GM12891 (cell line): ENCODE data around the gene SORBS1.

Experiments used
- POLR2A ChIP-seq: IDR thresholded peaks from 2 replicates; pipeline ENCODE4 v1.6.1; 2011; ENCODE audit warnings: low read depth, low read length, control low read depth
- POLR2AphosphoS5 ChIP-seq: IDR thresholded peaks from 2 replicates; pipeline ENCODE4 v1.6.1; 2011; ENCODE audit warnings: low read depth, low read length, control low read depth
- TAF1 ChIP-seq: IDR thresholded peaks from 2 replicates; pipeline ENCODE4 v1.6.1; 2011; ENCODE audit warnings: low read depth, low read length, control low read depth

GRCh38 chr10:95550073-95550672 is 11.0 kb downstream of the SORBS1 start:
- TF ChIP-seq POLR2A (no peak), POLR2AphosphoS5 (no peak), TAF1 (no peak)
